OCI-LY1 (cell line): ENCODE results near the gene TRABD2B.

ENCODE experiments used
- H2AFZ ChIP-seq: fragments of 200-600 bp; sonication (generic), shearing (Covaris generic); 2 replicates; pipeline ENCODE4 v1.6.0; 2014; ENCODE audit warnings: antibody characterized with exemption, mild to moderate bottlenecking, low read length
- H3F3A ChIP-seq: fragments of 200-600 bp; sonication (generic), shearing (Covaris generic); 2 replicates; pipeline ENCODE4 v1.6.0; 2014; ENCODE audit warnings: mild to moderate bottlenecking, antibody characterized with exemption, low read length, moderate library complexity; ENCODE audit not compliant: insufficient read depth
- H3K27ac ChIP-seq: fragments of 200-600 bp; sonication (generic); 2 replicates; pipeline ENCODE4 v1.5.1; 2014; ENCODE audit warnings: low read length, mixed run types, mild to moderate bottlenecking, low read depth; ENCODE audit not compliant: poor library complexity, severe bottlenecking
- H3K27me3 ChIP-seq: fragments of 200-600 bp; sonication (generic); 2 replicates; pipeline ENCODE4 v1.6.0; 2014; ENCODE audit warnings: antibody characterized with exemption, mild to moderate bottlenecking, low read length, moderate library complexity; ENCODE audit not compliant: insufficient read depth
- H3K36me3 ChIP-seq: fragments of 200-600 bp; sonication (generic); 2 replicates; pipeline ENCODE4 v1.6.1; 2014; ENCODE audit warnings: mild to moderate bottlenecking, antibody characterized with exemption, low read length, moderate library complexity, mixed read lengths; ENCODE audit not compliant: insufficient read depth
- H3K4me1 ChIP-seq: fragments of 200-600 bp; sonication (generic); 2 replicates; pipeline ENCODE4 v1.5.1; 2014; ENCODE audit warnings: mild to moderate bottlenecking, low read length, moderate library complexity; ENCODE audit not compliant: insufficient read depth, severe bottlenecking
- H3K4me2 ChIP-seq: fragments of 200-600 bp; sonication (generic), shearing (Covaris generic); 2 replicates; pipeline ENCODE4 v1.6.1; 2014; ENCODE audit warnings: low read length
- H3K4me3 ChIP-seq: fragments of 200-600 bp; sonication (generic); 2 replicates; pipeline ENCODE4 v1.5.1; 2014; ENCODE audit warnings: low read length, low read depth, mild to moderate bottlenecking, mixed read lengths; ENCODE audit not compliant: poor library complexity, severe bottlenecking
- H3K79me2 ChIP-seq: fragments of 200-600 bp; shearing (Covaris generic); 2 replicates; pipeline ENCODE4 v1.6.1; 2016; ENCODE audit warnings: mixed run types, low read length, mixed read lengths; ENCODE audit not compliant: insufficient read depth
- H3K9ac ChIP-seq: fragments of 200-600 bp; sonication (generic), shearing (Covaris generic); 2 replicates; pipeline ENCODE4 v1.6.1; 2014; ENCODE audit warnings: mild to moderate bottlenecking, low read length, mixed read lengths
- H3K9me2 ChIP-seq: fragments of 200-600 bp; sonication (generic), shearing (Covaris generic); 2 replicates; pipeline ENCODE4 v1.6.1; 2014; ENCODE audit warnings: low read depth, mild to moderate bottlenecking, low read length, mixed read lengths
- H3K9me3 ChIP-seq: fragments of 200-600 bp; shearing (Covaris generic); 2 replicates; pipeline ENCODE4 v1.6.1; 2014; ENCODE audit warnings: low read length, mixed read lengths
- H4K20me1 ChIP-seq: fragments of 200-600 bp; sonication (generic), shearing (Covaris generic); 2 replicates; pipeline ENCODE4 v1.6.0; 2016; ENCODE audit warnings: mild to moderate bottlenecking, low read length; ENCODE audit not compliant: insufficient read depth
- EZH2 ChIP-seq: fragments of 200-600 bp; sonication (generic), shearing (Covaris generic); IDR thresholded peaks from 2 replicates; pipeline ENCODE4 v1.8.0; 2017; ENCODE audit warnings: borderline replicate concordance, mixed run types, mild to moderate bottlenecking, antibody characterized with exemption, low read length, moderate library complexity, mixed read lengths
- TF ChIP-seq, protein P1 (sequence below): fragments of 200-600 bp; sonication (generic), shearing (Covaris generic); IDR thresholded peaks from 2 replicates; pipeline ENCODE4 v1.5.1; 2017; ENCODE audit warnings: mild to moderate bottlenecking, antibody characterized with exemption, low read length, moderate library complexity, mixed read lengths

Gene TRABD2B

GRCh38 chr1:47888294-47888629 is 108.9 kb downstream of the TRABD2B start:
- H3K4me1 ChIP-seq = no peaks in the 10 kb centered on the region
- H3K27me3 ChIP-seq = no peaks in the 10 kb centered on the region
- H3K9me3 ChIP-seq = no peaks in the 10 kb centered on the region
- H3K9me2 ChIP-seq = no peaks in the 10 kb centered on the region
- H3K27ac ChIP-seq = no peak overlapping the region
- TF ChIP-seq, protein P1, sequence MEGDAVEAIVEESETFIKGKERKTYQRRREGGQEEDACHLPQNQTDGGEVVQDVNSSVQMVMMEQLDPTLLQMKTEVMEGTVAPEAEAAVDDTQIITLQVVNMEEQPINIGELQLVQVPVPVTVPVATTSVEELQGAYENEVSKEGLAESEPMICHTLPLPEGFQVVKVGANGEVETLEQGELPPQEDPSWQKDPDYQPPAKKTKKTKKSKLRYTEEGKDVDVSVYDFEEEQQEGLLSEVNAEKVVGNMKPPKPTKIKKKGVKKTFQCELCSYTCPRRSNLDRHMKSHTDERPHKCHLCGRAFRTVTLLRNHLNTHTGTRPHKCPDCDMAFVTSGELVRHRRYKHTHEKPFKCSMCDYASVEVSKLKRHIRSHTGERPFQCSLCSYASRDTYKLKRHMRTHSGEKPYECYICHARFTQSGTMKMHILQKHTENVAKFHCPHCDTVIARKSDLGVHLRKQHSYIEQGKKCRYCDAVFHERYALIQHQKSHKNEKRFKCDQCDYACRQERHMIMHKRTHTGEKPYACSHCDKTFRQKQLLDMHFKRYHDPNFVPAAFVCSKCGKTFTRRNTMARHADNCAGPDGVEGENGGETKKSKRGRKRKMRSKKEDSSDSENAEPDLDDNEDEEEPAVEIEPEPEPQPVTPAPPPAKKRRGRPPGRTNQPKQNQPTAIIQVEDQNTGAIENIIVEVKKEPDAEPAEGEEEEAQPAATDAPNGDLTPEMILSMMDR = no peak
- TF ChIP-seq EZH2 = no peak
- H3K79me2 ChIP-seq = no peaks in the 10 kb centered on the region
- H3K4me3 ChIP-seq = no peak overlapping the region
- H3K36me3 ChIP-seq = no peaks in the 10 kb centered on the region
- H4K20me1 ChIP-seq = no peaks in the 10 kb centered on the region
- H3K4me2 ChIP-seq = no peak overlapping the region
- H3K9ac ChIP-seq = no peak overlapping the region
- H3F3A ChIP-seq = no peaks in the 10 kb centered on the region
- H2AFZ ChIP-seq = no peak overlapping the region

GRCh38 chr1:47887475-47888293 is 109.5 kb downstream of the TRABD2B start:
- H3K4me2 ChIP-seq = no peak overlapping the region
- no peaks in the 10 kb centered on the region for H3K9me3 ChIP-seq
- H3K4me1 ChIP-seq = no peaks in the 10 kb centered on the region
- H3K9ac ChIP-seq = no peak overlapping the region
- H3K9me2 ChIP-seq = no peaks in the 10 kb centered on the region
- TF ChIP-seq, protein P1 = no peak
- H2AFZ ChIP-seq = no peak overlapping the region
- H4K20me1 ChIP-seq = no peaks in the 10 kb centered on the region
- H3K4me3 ChIP-seq = no peak overlapping the region
- H3K36me3 ChIP-seq = no peaks in the 10 kb centered on the region
- no peaks in the 10 kb centered on the region for H3F3A ChIP-seq
- H3K27ac ChIP-seq = no peak overlapping the region
- H3K27me3 ChIP-seq = no peaks in the 10 kb centered on the region
- H3K79me2 ChIP-seq = no peaks in the 10 kb centered on the region

GRCh38 chr1:47887060-47887459 is 110.1 kb downstream of the TRABD2B start:
- Histone ChIP-seq H4K20me1 (no peaks in the 10 kb centered on the region), H3K4me2 (no peak overlapping the region), H2AFZ (no peak overlapping the region), H3K27me3 (no peaks in the 10 kb centered on the region), H3K36me3 (no peaks in the 10 kb centered on the region), H3K27ac (no peak overlapping the region), H3K4me3 (no peak overlapping the region), H3K79me2 (no peaks in the 10 kb centered on the region), H3K9ac (no peak overlapping the region), H3F3A (no peaks in the 10 kb centered on the region), H3K9me2 (no peaks in the 10 kb centered on the region), H3K4me1 (no peaks in the 10 kb centered on the region), H3K9me3 (no peaks in the 10 kb centered on the region)
- TF ChIP-seq EZH2 = no peak
- TF ChIP-seq, protein P1 = no peak
